Nephron progenitor cell (in vitro differentiated cells): Measurements from ENCODE around the gene TTC16.

Experiments used
- DNase-seq: peaks from one replicate; pipeline ENCODE4 v3.0.0; 2021
- H3K27ac Mint-ChIP-seq: 2 replicates; pipeline ENCODE4 v1.8.0; 2021; ENCODE audit warnings: mild to moderate bottlenecking, moderate library complexity, mixed read lengths
- H3K27me3 Mint-ChIP-seq: 2 replicates; pipeline ENCODE4 v1.8.0; 2021; ENCODE audit warnings: mild to moderate bottlenecking, low read depth, mixed read lengths; ENCODE audit not compliant: poor library complexity
- H3K36me3 Mint-ChIP-seq: 2 replicates; pipeline ENCODE4 v1.8.0; 2021; ENCODE audit warnings: low read depth, mixed read lengths
- H3K4me1 Mint-ChIP-seq: 2 replicates; pipeline ENCODE4 v1.8.0; 2021; ENCODE audit warnings: mixed read lengths
- H3K4me3 Mint-ChIP-seq: 2 replicates; pipeline ENCODE4 v1.8.0; 2021; ENCODE audit warnings: mild to moderate bottlenecking, moderate library complexity, mixed read lengths
- H3K9me3 Mint-ChIP-seq: 2 replicates; pipeline ENCODE4 v1.8.0; 2021; ENCODE audit warnings: mild to moderate bottlenecking, moderate library complexity, mixed read lengths
- TF ChIP-seq, protein P1 (sequence below): fragments of 200-600 bp; sonication (generic); IDR thresholded peaks from 2 replicates; pipeline ENCODE4 v1.5.0; 2021; ENCODE audit warnings: antibody characterized with exemption

The TTC16 gene

GRCh38 chr9:127679506-127679905 lies 36.4 kb upstream of the TTC16 start:
- Mint-ChIP-seq H3K9me3 (no peaks in the 10 kb centered on the region), H3K4me3 (no peak overlapping the region), H3K4me1 (peaks cover 6% of the 10 kb centered on the region), H3K27me3 (no peaks in the 10 kb centered on the region), H3K36me3 (peaks cover 43% of the 10 kb centered on the region), H3K27ac (peak overlapping the region; percentile 9)
- DNase-seq = no peak
- TF ChIP-seq, protein P1, sequence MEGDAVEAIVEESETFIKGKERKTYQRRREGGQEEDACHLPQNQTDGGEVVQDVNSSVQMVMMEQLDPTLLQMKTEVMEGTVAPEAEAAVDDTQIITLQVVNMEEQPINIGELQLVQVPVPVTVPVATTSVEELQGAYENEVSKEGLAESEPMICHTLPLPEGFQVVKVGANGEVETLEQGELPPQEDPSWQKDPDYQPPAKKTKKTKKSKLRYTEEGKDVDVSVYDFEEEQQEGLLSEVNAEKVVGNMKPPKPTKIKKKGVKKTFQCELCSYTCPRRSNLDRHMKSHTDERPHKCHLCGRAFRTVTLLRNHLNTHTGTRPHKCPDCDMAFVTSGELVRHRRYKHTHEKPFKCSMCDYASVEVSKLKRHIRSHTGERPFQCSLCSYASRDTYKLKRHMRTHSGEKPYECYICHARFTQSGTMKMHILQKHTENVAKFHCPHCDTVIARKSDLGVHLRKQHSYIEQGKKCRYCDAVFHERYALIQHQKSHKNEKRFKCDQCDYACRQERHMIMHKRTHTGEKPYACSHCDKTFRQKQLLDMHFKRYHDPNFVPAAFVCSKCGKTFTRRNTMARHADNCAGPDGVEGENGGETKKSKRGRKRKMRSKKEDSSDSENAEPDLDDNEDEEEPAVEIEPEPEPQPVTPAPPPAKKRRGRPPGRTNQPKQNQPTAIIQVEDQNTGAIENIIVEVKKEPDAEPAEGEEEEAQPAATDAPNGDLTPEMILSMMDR = no peak

DNA sequence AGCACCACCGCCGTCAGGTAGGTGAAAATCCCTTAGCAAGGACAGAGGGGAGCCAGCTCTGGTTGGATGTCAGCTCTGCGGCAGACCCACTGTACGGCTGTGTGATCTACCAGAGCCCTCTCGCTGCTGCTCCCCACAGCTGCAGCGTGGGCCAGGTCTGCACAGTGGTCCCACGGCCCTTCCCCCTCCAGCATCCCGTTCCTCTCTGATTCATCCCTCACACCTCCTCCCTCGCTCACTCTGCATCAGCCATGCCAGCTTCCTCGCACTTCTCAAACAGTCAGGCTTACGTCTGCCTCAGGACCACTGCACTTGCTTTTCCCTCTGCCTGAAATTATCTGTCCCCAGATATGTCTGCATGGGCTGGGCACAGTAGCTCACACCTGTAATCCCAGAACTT lies 35.7 kb upstream of the TTC16 start:
- H3K9me3 Mint-ChIP-seq = no peaks in the 10 kb centered on the region
- peaks cover 6% of the 10 kb centered on the region for H3K4me1 Mint-ChIP-seq
- H3K27me3 Mint-ChIP-seq = no peaks in the 10 kb centered on the region
- TF ChIP-seq, protein P1 = no peak
- peaks cover 43% of the 10 kb centered on the region for H3K36me3 Mint-ChIP-seq
- DNase-seq = no peak
- no peak overlapping the region for H3K4me3 Mint-ChIP-seq
- peak overlapping the region; percentile 41 for H3K27ac Mint-ChIP-seq

DNA sequence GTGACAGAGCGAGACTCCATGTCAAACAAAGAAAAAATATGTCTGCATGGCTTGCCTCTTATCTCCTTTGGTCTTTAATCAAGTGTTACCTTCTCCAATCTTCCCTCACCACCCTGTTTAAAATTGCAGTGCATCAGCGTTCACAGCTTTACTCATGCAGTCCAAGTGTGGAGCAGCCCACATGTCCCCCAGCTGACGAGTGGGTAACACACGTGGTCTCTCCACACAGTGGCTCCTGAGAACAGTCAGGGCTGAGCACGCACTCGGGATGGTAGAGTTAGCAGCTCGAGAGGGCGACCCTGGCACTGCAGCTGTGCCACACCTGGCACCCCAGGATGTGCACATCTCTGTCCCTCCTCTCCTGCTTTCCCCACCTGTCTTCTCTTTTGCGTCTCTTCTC lies 35.0 kb upstream of the TTC16 start:
- H3K27me3 Mint-ChIP-seq = peaks cover 2% of the 10 kb centered on the region
- peak overlapping the region; percentile 20 for H3K27ac Mint-ChIP-seq
- TF ChIP-seq, protein P1 = no peak
- H3K4me1 Mint-ChIP-seq = peaks cover 6% of the 10 kb centered on the region
- H3K9me3 Mint-ChIP-seq = no peaks in the 10 kb centered on the region
- H3K4me3 Mint-ChIP-seq = no peak overlapping the region
- no peak for DNase-seq
- peaks cover 44% of the 10 kb centered on the region for H3K36me3 Mint-ChIP-seq

DNA sequence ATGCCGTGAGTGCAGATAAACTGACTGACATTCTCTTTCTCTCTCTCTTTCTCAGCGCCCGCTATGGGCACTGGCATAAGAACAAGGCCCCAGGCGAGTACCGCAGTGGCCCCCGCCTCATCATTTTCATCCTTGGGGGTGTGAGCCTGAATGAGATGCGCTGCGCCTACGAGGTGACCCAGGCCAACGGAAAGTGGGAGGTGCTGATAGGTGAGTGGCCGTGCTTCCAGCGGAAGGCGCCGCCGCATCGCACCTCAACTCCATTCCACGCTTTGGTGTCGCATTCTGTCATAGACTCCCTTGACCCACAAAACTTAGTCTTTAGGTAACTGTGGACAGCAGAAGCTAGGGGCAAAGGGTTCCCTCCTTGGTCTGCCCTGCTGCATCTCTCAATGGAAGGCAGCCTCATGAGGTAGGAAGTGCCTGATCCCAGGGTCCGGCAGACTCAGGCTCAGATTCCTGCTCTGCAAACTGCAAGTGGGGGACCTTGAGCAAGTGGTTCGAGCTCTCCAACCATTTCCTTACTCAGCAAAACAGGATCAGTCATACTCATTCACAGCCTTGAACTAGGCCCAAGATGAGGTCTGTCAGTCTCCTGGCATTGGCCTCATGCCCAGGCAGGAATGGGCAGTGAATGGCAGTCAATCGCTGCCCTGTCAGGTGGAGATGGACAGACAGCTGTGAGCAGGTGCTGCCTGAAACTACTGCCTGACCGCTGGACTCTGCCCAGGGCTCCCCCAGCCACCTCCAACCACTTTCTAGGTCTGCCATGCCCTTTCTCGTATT lies 33.3 kb upstream of the TTC16 start:
- no peak for DNase-seq
- Mint-ChIP-seq H3K36me3 (peaks cover 43% of the 10 kb centered on the region), H3K4me3 (no peak overlapping the region), H3K27me3 (peaks cover 7% of the 10 kb centered on the region), H3K27ac (no peak overlapping the region), H3K4me1 (peaks cover 6% of the 10 kb centered on the region), H3K9me3 (no peaks in the 10 kb centered on the region)
- TF ChIP-seq, protein P1 = no peak

GRCh38 chr9:127683723-127684122 lies 32.2 kb upstream of the TTC16 start:
- Mint-ChIP-seq H3K27me3 (peaks cover 7% of the 10 kb centered on the region), H3K9me3 (no peaks in the 10 kb centered on the region), H3K4me3 (no peak overlapping the region), H3K4me1 (peaks cover 6% of the 10 kb centered on the region), H3K27ac (peak overlapping the region; percentile 12), H3K36me3 (peaks cover 43% of the 10 kb centered on the region)
- no peak for DNase-seq
- TF ChIP-seq, protein P1 = no peak

DNA sequence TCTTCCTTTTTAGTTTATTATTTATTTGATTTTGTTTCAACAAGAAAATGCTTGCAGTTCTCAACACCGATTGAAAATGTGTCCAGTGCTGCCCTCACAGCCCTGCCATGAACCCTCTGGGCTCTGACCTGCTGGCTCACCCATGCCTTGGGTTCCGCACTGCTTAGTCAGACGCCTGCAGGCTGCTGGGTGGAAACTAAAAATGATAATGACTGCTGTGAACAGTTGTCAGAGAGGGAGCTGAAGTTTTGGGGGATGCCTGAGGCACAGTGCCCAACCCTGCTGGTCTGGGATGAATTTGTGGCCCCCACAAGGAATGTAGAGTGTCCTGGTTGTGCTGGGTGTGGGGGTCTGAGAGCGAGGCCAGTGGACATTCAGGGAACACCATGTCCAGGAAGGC lies 31.3 kb upstream of the TTC16 start:
- no peak overlapping the region for H3K4me3 Mint-ChIP-seq
- peaks cover 6% of the 10 kb centered on the region for H3K4me1 Mint-ChIP-seq

More for the DNA sequence above, 31.3 kb upstream of the TTC16 start:
- no peak for DNase-seq
- Mint-ChIP-seq H3K9me3 (no peaks in the 10 kb centered on the region), H3K36me3 (peaks cover 50% of the 10 kb centered on the region), H3K27me3 (peaks cover 7% of the 10 kb centered on the region), H3K27ac (peak overlapping the region; percentile 70)
- TF ChIP-seq, protein P1 = no peak
